GM12878 (cell line): ENCODE results near the gene SLC22A12.

ENCODE experiments used
- NFIC ChIP-seq: IDR thresholded peaks from 2 replicates; pipeline ENCODE4 v1.6.1; 2012; ENCODE audit warnings: low read depth, mild to moderate bottlenecking, inconsistent platforms, low read length, moderate library complexity
- SRF ChIP-seq, 2 experiments: IDR thresholded peaks; 2 replicates each; pipeline ENCODE4 v1.6.1; 2011; ENCODE audit warnings: low read depth in 2 of 2, low read length in 2 of 2, mild to moderate bottlenecking in 1 of 2, moderate library complexity in 1 of 2
- TF ChIP-seq, protein P1 (sequence below), 3 experiments: IDR thresholded peaks in 2 of 3; conservative IDR thresholded peaks in 1 of 3; 2 replicates each; pipeline ENCODE4 v1.5.1; 2011; ENCODE audit warnings: low read depth in 3 of 3, low read length in 3 of 3, mild to moderate bottlenecking in 3 of 3, control low read depth in 2 of 3, moderate library complexity in 2 of 3, inconsistent platforms in 1 of 3, mixed read lengths in 1 of 3; ENCODE audit not compliant: control insufficient read depth in 2 of 3, insufficient read depth in 1 of 3; ENCODE audit errors: extremely low read depth in 1 of 3
- TF ChIP-seq, protein P2 (sequence below): IDR thresholded peaks from 2 replicates; pipeline ENCODE4 v1.6.1; 2012; ENCODE audit warnings: mild to moderate bottlenecking, low read depth, low read length
- TF ChIP-seq, protein P3 (sequence below): fragments of 450-650 bp; IDR thresholded peaks from 2 replicates; pipeline ENCODE4 v1.6.1; 2017; ENCODE audit warnings: borderline replicate concordance
- TF ChIP-seq, protein P4 (sequence below): IDR thresholded peaks from 2 replicates; pipeline ENCODE4 v1.6.1; 2011; ENCODE audit warnings: low read depth, low read length, improper control_type of control experiment, borderline replicate concordance

DNA sequence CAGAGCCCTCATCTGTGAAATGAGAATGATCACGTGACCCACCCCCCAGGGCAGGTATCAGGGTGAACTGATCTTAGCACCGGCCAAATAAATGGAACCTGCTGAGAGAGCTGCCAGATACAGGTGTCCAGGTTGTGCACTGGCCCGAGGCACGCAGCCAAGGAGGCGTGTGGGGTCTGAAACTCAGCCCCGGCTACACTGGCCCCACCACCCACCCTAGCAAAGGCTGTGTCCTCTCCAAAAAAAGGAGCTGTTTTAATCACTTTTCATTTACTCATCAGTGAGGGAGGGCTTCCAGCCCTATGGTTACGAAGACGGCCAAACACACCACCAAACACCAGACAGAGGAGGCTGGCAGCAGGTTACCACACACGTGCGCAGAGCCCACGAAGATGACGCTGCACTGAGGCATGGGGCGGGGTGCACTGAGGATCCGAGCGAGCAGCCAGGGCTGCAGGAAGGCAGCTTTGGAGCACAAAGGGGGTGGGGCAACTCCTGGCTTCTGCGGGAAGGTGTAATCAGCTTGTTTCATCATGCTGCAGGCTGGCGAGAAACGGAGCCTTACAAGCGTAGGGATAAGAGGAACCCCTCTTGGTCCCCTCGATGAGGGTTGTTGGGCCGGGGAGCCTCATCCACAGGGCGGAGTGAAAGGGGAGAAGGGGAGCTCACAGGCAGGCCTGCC, 19.5 kb upstream of the SLC22A12 start:
- TF ChIP-seq, protein P1, sequence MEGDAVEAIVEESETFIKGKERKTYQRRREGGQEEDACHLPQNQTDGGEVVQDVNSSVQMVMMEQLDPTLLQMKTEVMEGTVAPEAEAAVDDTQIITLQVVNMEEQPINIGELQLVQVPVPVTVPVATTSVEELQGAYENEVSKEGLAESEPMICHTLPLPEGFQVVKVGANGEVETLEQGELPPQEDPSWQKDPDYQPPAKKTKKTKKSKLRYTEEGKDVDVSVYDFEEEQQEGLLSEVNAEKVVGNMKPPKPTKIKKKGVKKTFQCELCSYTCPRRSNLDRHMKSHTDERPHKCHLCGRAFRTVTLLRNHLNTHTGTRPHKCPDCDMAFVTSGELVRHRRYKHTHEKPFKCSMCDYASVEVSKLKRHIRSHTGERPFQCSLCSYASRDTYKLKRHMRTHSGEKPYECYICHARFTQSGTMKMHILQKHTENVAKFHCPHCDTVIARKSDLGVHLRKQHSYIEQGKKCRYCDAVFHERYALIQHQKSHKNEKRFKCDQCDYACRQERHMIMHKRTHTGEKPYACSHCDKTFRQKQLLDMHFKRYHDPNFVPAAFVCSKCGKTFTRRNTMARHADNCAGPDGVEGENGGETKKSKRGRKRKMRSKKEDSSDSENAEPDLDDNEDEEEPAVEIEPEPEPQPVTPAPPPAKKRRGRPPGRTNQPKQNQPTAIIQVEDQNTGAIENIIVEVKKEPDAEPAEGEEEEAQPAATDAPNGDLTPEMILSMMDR (IDR thresholded peaks at IDR 0.05 in 2 of 3, conservative IDR thresholded peaks at IDR 0.05 in 1 of 3; ENCODE audit: control insufficient read depth in 2 of 3, extremely low read depth in 1 of 3, insufficient read depth in 1 of 3, low read depth in 3 of 3, low read length in 3 of 3): no peak
- TF ChIP-seq NFIC (no peak), SRF (IDR thresholded peaks at IDR 0.05; ENCODE audit: low read depth in 2 of 2, low read length in 2 of 2) (no peak)
- TF ChIP-seq, protein P2, sequence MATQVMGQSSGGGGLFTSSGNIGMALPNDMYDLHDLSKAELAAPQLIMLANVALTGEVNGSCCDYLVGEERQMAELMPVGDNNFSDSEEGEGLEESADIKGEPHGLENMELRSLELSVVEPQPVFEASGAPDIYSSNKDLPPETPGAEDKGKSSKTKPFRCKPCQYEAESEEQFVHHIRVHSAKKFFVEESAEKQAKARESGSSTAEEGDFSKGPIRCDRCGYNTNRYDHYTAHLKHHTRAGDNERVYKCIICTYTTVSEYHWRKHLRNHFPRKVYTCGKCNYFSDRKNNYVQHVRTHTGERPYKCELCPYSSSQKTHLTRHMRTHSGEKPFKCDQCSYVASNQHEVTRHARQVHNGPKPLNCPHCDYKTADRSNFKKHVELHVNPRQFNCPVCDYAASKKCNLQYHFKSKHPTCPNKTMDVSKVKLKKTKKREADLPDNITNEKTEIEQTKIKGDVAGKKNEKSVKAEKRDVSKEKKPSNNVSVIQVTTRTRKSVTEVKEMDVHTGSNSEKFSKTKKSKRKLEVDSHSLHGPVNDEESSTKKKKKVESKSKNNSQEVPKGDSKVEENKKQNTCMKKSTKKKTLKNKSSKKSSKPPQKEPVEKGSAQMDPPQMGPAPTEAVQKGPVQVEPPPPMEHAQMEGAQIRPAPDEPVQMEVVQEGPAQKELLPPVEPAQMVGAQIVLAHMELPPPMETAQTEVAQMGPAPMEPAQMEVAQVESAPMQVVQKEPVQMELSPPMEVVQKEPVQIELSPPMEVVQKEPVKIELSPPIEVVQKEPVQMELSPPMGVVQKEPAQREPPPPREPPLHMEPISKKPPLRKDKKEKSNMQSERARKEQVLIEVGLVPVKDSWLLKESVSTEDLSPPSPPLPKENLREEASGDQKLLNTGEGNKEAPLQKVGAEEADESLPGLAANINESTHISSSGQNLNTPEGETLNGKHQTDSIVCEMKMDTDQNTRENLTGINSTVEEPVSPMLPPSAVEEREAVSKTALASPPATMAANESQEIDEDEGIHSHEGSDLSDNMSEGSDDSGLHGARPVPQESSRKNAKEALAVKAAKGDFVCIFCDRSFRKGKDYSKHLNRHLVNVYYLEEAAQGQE: no peak
- TF ChIP-seq, protein P3, sequence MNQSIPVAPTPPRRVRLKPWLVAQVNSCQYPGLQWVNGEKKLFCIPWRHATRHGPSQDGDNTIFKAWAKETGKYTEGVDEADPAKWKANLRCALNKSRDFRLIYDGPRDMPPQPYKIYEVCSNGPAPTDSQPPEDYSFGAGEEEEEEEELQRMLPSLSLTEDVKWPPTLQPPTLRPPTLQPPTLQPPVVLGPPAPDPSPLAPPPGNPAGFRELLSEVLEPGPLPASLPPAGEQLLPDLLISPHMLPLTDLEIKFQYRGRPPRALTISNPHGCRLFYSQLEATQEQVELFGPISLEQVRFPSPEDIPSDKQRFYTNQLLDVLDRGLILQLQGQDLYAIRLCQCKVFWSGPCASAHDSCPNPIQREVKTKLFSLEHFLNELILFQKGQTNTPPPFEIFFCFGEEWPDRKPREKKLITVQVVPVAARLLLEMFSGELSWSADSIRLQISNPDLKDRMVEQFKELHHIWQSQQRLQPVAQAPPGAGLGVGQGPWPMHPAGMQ: no peak
- TF ChIP-seq, protein P4, sequence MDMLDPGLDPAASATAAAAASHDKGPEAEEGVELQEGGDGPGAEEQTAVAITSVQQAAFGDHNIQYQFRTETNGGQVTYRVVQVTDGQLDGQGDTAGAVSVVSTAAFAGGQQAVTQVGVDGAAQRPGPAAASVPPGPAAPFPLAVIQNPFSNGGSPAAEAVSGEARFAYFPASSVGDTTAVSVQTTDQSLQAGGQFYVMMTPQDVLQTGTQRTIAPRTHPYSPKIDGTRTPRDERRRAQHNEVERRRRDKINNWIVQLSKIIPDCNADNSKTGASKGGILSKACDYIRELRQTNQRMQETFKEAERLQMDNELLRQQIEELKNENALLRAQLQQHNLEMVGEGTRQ: no peak
